A549 (cell line): ENCODE data around the gene GPR17. TPM values are rescaled to one million over a fixed set of nuclear protein-coding genes. Genes with fewer than 3 reads are reported as not detected.

Experiments used
- ATAC-seq, 2 experiments: fragments of 200-7000 bp in 1 of 2; fragments of >200 bp in 1 of 2; cut with Nextera tagmentation in 1 of 2; cut with Tn5 transposase in 1 of 2; 3 replicates each; pipeline versions ENCODE4 v1.8.0 to v1.9.1; 2018 to 2020; ENCODE audit warnings: mild to moderate bottlenecking in 1 of 2, moderate library complexity in 1 of 2
- CTCF ChIA-PET: fragments of 300-600 bp; sonication (Branson Sonifier 250); formaldehyde crosslinking; extraction: SDS; loops from one replicate; lab custom pipeline; 2021; ENCODE audit warnings: antibody characterized with exemption, inconsistent platforms; lab: Yijun Ruan, JAX
- POLR2A ChIA-PET: fragments of 350-600 bp; formaldehyde crosslinking; extraction: SDS; loops from one replicate; lab custom pipeline; 2021; ENCODE audit warnings: antibody characterized with exemption, inconsistent platforms; lab: Yijun Ruan, JAX
- DNase-seq, 2 experiments: peaks; one replicate each; pipeline versions ENCODE4 v3.0.0 to v3.0.0-alpha.2; 2011 to 2016; ENCODE audit warnings: low read depth in 1 of 2, low spot score in 1 of 2
- FAIRE-seq: peaks from 2 replicates; lab custom pipeline; 2011; peaks lifted over from hg19 to GRCh38; lab: Jason Lieb, UNC
- H3K27ac ChIP-seq, 2 experiments: fragments of >200 bp; sonication (Bioruptor Twin); formaldehyde crosslinking; 3 replicates each; pipeline ENCODE4 v1.5.1; 2016 to 2017
- H3K4me1 ChIP-seq: fragments of >200 bp; sonication (Bioruptor Twin); formaldehyde crosslinking; 3 replicates; pipeline ENCODE4 v1.6.1; 2016
- H3K4me2 ChIP-seq: fragments of >200 bp; sonication (Bioruptor Twin); formaldehyde crosslinking; 3 replicates; pipeline ENCODE4 v1.6.1; 2016
- H3K4me3 ChIP-seq: fragments of >200 bp; sonication (Bioruptor Twin); formaldehyde crosslinking; 3 replicates; pipeline ENCODE4 v1.5.1; 2016
- H3K9me3 ChIP-seq: fragments of >200 bp; sonication (Bioruptor Twin); formaldehyde crosslinking; 3 replicates; pipeline ENCODE4 v1.6.1; 2016
- BHLHE40 ChIP-seq: IDR thresholded peaks from 2 replicates; pipeline ENCODE4 v1.6.1; 2012; ENCODE audit warnings: low read depth, low read length, inconsistent platforms
- E2F6 ChIP-seq: IDR thresholded peaks from 2 replicates; pipeline ENCODE4 v1.6.1; 2012; ENCODE audit warnings: low read depth, borderline replicate concordance
- FOSB ChIP-seq: fragments of 250-450 bp; sonication (Bioruptor Pico); IDR thresholded peaks from 2 replicates; pipeline ENCODE4 v1.5.0; 2020; ENCODE audit warnings: mild to moderate bottlenecking, moderate library complexity
- FOSL2 ChIP-seq, 2 experiments: fragments of 450-650 bp in 1 of 2; fragments of >200 bp in 1 of 2; sonication (Bioruptor Twin) in 1 of 2; formaldehyde crosslinking; IDR thresholded peaks; 2 replicates each; pipeline versions ENCODE4 v1.5.0 to v1.6.1; 2016 to 2020; ENCODE audit warnings: mild to moderate bottlenecking in 1 of 2, moderate library complexity in 1 of 2
- HDAC2 ChIP-seq: fragments of 200-600 bp; sonication (generic); IDR thresholded peaks from 2 replicates; pipeline ENCODE4 v1.6.1; 2016
- HES2 ChIP-seq: fragments of >200 bp; sonication (Bioruptor Twin); formaldehyde crosslinking; IDR thresholded peaks from 2 replicates; pipeline ENCODE4 v1.6.1; 2016
- HMGXB4 ChIP-seq: fragments of 250-450 bp; sonication (Bioruptor Pico); IDR thresholded peaks from 2 replicates; pipeline ENCODE4 v1.5.0; 2021; ENCODE audit warnings: mild to moderate bottlenecking, moderate library complexity, borderline replicate concordance
- HOXB13 ChIP-seq: fragments of 250-450 bp; sonication (Bioruptor Pico); IDR thresholded peaks from 2 replicates; pipeline ENCODE4 v1.5.0; 2020; ENCODE audit warnings: low read depth, mild to moderate bottlenecking, moderate library complexity
- MYC ChIP-seq: IDR thresholded peaks from 2 replicates; pipeline ENCODE4 v1.6.1; 2012; ENCODE audit warnings: mild to moderate bottlenecking, inconsistent platforms, low read length, improper control_type of control experiment, borderline replicate concordance
- NPAS2 ChIP-seq: fragments of 250-450 bp; sonication (Bioruptor Pico); IDR thresholded peaks from 2 replicates; pipeline ENCODE4 v1.8.0; 2022; ENCODE audit warnings: mild to moderate bottlenecking, moderate library complexity, borderline replicate concordance
- NR3C1 ChIP-seq: fragments of >200 bp; sonication (Bioruptor Twin); formaldehyde crosslinking; IDR thresholded peaks from 3 replicates; pipeline ENCODE4 v1.6.1; 2017
- PHF8 ChIP-seq: fragments of 200-600 bp; sonication (generic); IDR thresholded peaks from 2 replicates; pipeline ENCODE4 v1.6.1; 2016; ENCODE audit warnings: low read depth, mild to moderate bottlenecking, antibody characterized with exemption, moderate library complexity, borderline replicate concordance
- POLR2A ChIP-seq: IDR thresholded peaks from 2 replicates; pipeline ENCODE4 v1.6.1; 2012; ENCODE audit warnings: mild to moderate bottlenecking, low read length
- SMC3 ChIP-seq: fragments of >200 bp; sonication (Bioruptor Twin); formaldehyde crosslinking; IDR thresholded peaks from 3 replicates; pipeline ENCODE4 v1.6.1; 2018; ENCODE audit warnings: inconsistent platforms
- SREBF2 ChIP-seq: fragments of 450-650 bp; IDR thresholded peaks from 2 replicates; pipeline ENCODE4 v1.6.1; 2014; ENCODE audit warnings: mild to moderate bottlenecking, moderate library complexity
- TP53 ChIP-seq: fragments of 250-450 bp; sonication (Bioruptor Pico); IDR thresholded peaks from 2 replicates; pipeline ENCODE4 v1.5.0; 2021; ENCODE audit warnings: mild to moderate bottlenecking, moderate library complexity
- ZC3H11A ChIP-seq: fragments of 450-650 bp; IDR thresholded peaks from 2 replicates; pipeline ENCODE4 v1.6.1; 2014; ENCODE audit warnings: antibody characterized with exemption, mild to moderate bottlenecking
- ZSCAN20 ChIP-seq: fragments of 250-450 bp; sonication (Bioruptor Pico); IDR thresholded peaks from 2 replicates; pipeline ENCODE4 v1.8.0; 2022; ENCODE audit warnings: mild to moderate bottlenecking, moderate library complexity
- WGBS: methylation state at CpG from one replicate; pipeline ENCODE4 v1.1.6; 2017; ENCODE audit errors: missing lambda C conversion rate; 5-methylcytosine and 5-hydroxymethylcytosine counted together
- polyA plus RNA-seq, 4 experiments: library from polyadenylated mRNA; depleted of rRNA in 3 of 4; stranded (reverse); fragments of >200 nt; fragmentation: RNase III in 1 of 4; extraction: RNeasy Plus Mini Kit Qiagen cat#74134 plus additional on column Dnase treatment in 1 of 4; gene quantifications; 2 replicates in 3 of 4; 3 replicates in 1 of 4; pipeline ENCODE4 v1.2.3, GENCODE V29; 2011 to 2017
- TF ChIP-seq, protein P1 (sequence below): fragments of 150-350 bp; IDR thresholded peaks from 2 replicates; pipeline ENCODE4 v1.6.1; 2014; ENCODE audit warnings: low read depth, mild to moderate bottlenecking, low read length
- TF ChIP-seq, protein P2 (sequence below): IDR thresholded peaks from 2 replicates; pipeline ENCODE4 v1.6.1; 2012

The GPR17 gene
- polyA plus RNA-seq, 2 of the 4 experiments (the other 2 are of a cell fraction), result not detected

GRCh38 chr2:127671557-127672302 lies 25.8 kb downstream of the GPR17 start (continued):
- no peak for TF ChIP-seq HMGXB4
- no peak for TF ChIP-seq ZSCAN20
- TF ChIP-seq HES2, result no peak
- TF ChIP-seq TP53, result no peak

GRCh38 chr2:127672341-127673224 lies 26.6 kb downstream of the GPR17 start:
- FAIRE-seq, result no peak

More at GRCh38 chr2:127672341-127673224, 26.6 kb downstream of the GPR17 start:
- H3K4me1 ChIP-seq, result peaks cover 15% of the 10 kb centered on the region
- no peak overlapping the region for H3K4me2 ChIP-seq
- H3K4me3 ChIP-seq, result no peak overlapping the region
- H3K27ac ChIP-seq, result peak overlapping the region in 1 of 2 experiments; percentile 15; a peak in 1 of 6 replicates
- ChIA-PET POLR2A (interaction anchor here (0.6 kb wide), 1 partner anchor 9 kb away, joined by 3 read pairs; no protein-coding TSS in a partner anchor), CTCF (interaction anchor here (0.6 to 1.3 kb wide), 3 partner anchors 22 to 23 kb away, joined by 3 to 6 read pairs (median 3); no protein-coding TSS in a partner anchor)
- ATAC-seq (peak; percentile 6 to 13; a peak in 2 of 6 replicates), DNase-seq (no peak)
- H3K9me3 ChIP-seq, result no peaks in the 10 kb centered on the region; the same call in 2 of the 3 replicates
- WGBS, result 83% methylated on average over 20 of the region's 20 CpGs
- TF ChIP-seq MYC, result no peak
- TF ChIP-seq SMC3, result no peak
- TF ChIP-seq E2F6, result no peak
- TF ChIP-seq NPAS2 (CRISPR knock-in tag), result no peak
- no peak for TF ChIP-seq HOXB13 (CRISPR knock-in tag)
- no peak for TF ChIP-seq HMGXB4
- TF ChIP-seq PHF8, result no peak
- TF ChIP-seq FOSL2 (IDR thresholded peaks at IDR 0.05), result no peak
- TF ChIP-seq FOSL2 (CRISPR knock-in tag; IDR thresholded peaks at IDR 0.05), result no peak
- no peak for TF ChIP-seq HDAC2
- no peak for TF ChIP-seq FOSB (CRISPR knock-in tag)
- no peak for TF ChIP-seq POLR2A
- no peak for TF ChIP-seq HES2
- no peak for TF ChIP-seq ZC3H11A
- TF ChIP-seq BHLHE40, result no peak
- TF ChIP-seq, protein P1, sequence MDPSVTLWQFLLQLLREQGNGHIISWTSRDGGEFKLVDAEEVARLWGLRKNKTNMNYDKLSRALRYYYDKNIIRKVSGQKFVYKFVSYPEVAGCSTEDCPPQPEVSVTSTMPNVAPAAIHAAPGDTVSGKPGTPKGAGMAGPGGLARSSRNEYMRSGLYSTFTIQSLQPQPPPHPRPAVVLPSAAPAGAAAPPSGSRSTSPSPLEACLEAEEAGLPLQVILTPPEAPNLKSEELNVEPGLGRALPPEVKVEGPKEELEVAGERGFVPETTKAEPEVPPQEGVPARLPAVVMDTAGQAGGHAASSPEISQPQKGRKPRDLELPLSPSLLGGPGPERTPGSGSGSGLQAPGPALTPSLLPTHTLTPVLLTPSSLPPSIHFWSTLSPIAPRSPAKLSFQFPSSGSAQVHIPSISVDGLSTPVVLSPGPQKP, result no peak
- TF ChIP-seq SREBF2, result no peak
- TF ChIP-seq, protein P2, sequence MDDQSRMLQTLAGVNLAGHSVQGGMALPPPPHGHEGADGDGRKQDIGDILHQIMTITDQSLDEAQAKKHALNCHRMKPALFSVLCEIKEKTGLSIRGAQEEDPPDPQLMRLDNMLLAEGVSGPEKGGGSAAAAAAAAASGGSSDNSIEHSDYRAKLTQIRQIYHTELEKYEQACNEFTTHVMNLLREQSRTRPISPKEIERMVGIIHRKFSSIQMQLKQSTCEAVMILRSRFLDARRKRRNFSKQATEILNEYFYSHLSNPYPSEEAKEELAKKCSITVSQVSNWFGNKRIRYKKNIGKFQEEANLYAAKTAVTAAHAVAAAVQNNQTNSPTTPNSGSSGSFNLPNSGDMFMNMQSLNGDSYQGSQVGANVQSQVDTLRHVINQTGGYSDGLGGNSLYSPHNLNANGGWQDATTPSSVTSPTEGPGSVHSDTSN, result no peak
- TF ChIP-seq NR3C1, result no peak
- TF ChIP-seq, all 56 proteins: peak for 0
